H9 (cell line): ENCODE measurements around the gene DIAPH3. TPM values are rescaled to one million over a fixed set of nuclear protein-coding genes. Genes with fewer than 3 reads are reported as not detected.

Experiments used
- DNase-seq: peaks from one replicate; pipeline ENCODE4 v3.0.0-alpha.2; 2017
- H2AFZ ChIP-seq: one replicate; pipeline ENCODE4 v1.6.1; 2013; ENCODE audit warnings: mild to moderate bottlenecking, low read length, control low read depth, moderate library complexity
- H2AK5ac ChIP-seq: 2 replicates; pipeline ENCODE4 v1.6.1; 2013; ENCODE audit warnings: low read length, control low read depth, mixed read lengths; ENCODE audit not compliant: insufficient read length
- H2BK120ac ChIP-seq: one replicate; pipeline ENCODE4 v1.6.1; 2013; ENCODE audit warnings: low read depth, mild to moderate bottlenecking, low read length, control low read depth, inconsistent platforms; ENCODE audit not compliant: poor library complexity, severe bottlenecking
- H2BK12ac ChIP-seq: 2 replicates; pipeline ENCODE4 v1.6.1; 2013; ENCODE audit warnings: low read length, control low read depth, mixed read lengths, low read depth; ENCODE audit not compliant: insufficient read length
- H2BK15ac ChIP-seq: 2 replicates; pipeline ENCODE4 v1.6.1; 2013; ENCODE audit warnings: low read depth, low read length, control low read depth
- H2BK20ac ChIP-seq: one replicate; pipeline ENCODE4 v1.6.1; 2013; ENCODE audit warnings: low read depth, mild to moderate bottlenecking, low read length, control low read depth, inconsistent platforms; ENCODE audit not compliant: poor library complexity, severe bottlenecking
- H2BK5ac ChIP-seq: 2 replicates; pipeline ENCODE4 v1.6.1; 2013; ENCODE audit warnings: low read length, control low read depth, mixed read lengths; ENCODE audit not compliant: insufficient read length
- H3K14ac ChIP-seq: 2 replicates; pipeline ENCODE4 v1.6.1; 2013; ENCODE audit warnings: low read length, control low read depth; ENCODE audit not compliant: insufficient read depth
- H3K18ac ChIP-seq: 2 replicates; pipeline ENCODE4 v1.6.1; 2013; ENCODE audit warnings: low read depth, mild to moderate bottlenecking, mixed read lengths, low read length, control low read depth; ENCODE audit not compliant: insufficient read length
- H3K23ac ChIP-seq: 2 replicates; pipeline ENCODE4 v1.6.1; 2013; ENCODE audit warnings: low read length, control low read depth, mixed read lengths, low read depth; ENCODE audit not compliant: insufficient read length
- H3K23me2 ChIP-seq: 2 replicates; pipeline ENCODE4 v1.6.1; 2013; ENCODE audit warnings: low read depth, mild to moderate bottlenecking, mixed read lengths, low read length, control low read depth; ENCODE audit not compliant: insufficient read length, poor library complexity, severe bottlenecking
- H3K27ac ChIP-seq: 2 replicates; pipeline ENCODE4 v1.5.1; 2013; ENCODE audit warnings: low read length, control low read depth, mixed read lengths, low read depth; ENCODE audit not compliant: insufficient read length
- H3K27me3 ChIP-seq: 2 replicates; pipeline ENCODE4 v1.6.1; 2013; ENCODE audit warnings: low read length, control low read depth, inconsistent platforms; ENCODE audit not compliant: insufficient read depth
- H3K4ac ChIP-seq: 2 replicates; pipeline ENCODE4 v1.6.1; 2013; ENCODE audit warnings: low read depth, mild to moderate bottlenecking, control low read depth, inconsistent platforms, low read length, moderate library complexity
- H3K4me1 ChIP-seq: 2 replicates; pipeline ENCODE4 v1.6.1; 2013; ENCODE audit warnings: low read length, control low read depth, inconsistent platforms; ENCODE audit not compliant: insufficient read depth
- H3K4me2 ChIP-seq: 2 replicates; pipeline ENCODE4 v1.6.1; 2013; ENCODE audit warnings: low read length, control low read depth, mixed read lengths; ENCODE audit not compliant: insufficient read length, insufficient read depth
- H3K56ac ChIP-seq: 2 replicates; pipeline ENCODE4 v1.6.1; 2013; ENCODE audit warnings: low read depth, mild to moderate bottlenecking, mixed read lengths, low read length, control low read depth; ENCODE audit not compliant: insufficient read length
- H3K79me1 ChIP-seq: 2 replicates; pipeline ENCODE4 v1.6.1; 2013; ENCODE audit warnings: low read depth, mild to moderate bottlenecking, moderate library complexity, low read length, control low read depth, inconsistent platforms; ENCODE audit not compliant: insufficient read depth, poor library complexity, severe bottlenecking
- H3K79me2 ChIP-seq: 2 replicates; pipeline ENCODE4 v1.6.1; 2013; ENCODE audit warnings: low read length, control low read depth, inconsistent platforms; ENCODE audit not compliant: insufficient read depth
- H3K9ac ChIP-seq: 2 replicates; pipeline ENCODE4 v1.6.1; 2013; ENCODE audit warnings: low read length, control low read depth, mixed read lengths; ENCODE audit not compliant: insufficient read length; ENCODE audit errors: extremely low read depth
- H3K9me3 ChIP-seq: one replicate; pipeline ENCODE4 v1.6.1; 2013; ENCODE audit warnings: low read depth, low read length, inconsistent platforms; ENCODE audit not compliant: control insufficient read depth
- H3T11ph ChIP-seq: one replicate; pipeline ENCODE4 v1.6.1; 2013; ENCODE audit warnings: mild to moderate bottlenecking, low read length, control low read depth, inconsistent platforms
- H4K20me1 ChIP-seq: one replicate; pipeline ENCODE4 v1.6.1; 2013; ENCODE audit not compliant: control insufficient read depth, insufficient read length, insufficient read depth
- H4K5ac ChIP-seq: 2 replicates; pipeline ENCODE4 v1.6.1; 2013; ENCODE audit warnings: low read depth, mild to moderate bottlenecking, mixed read lengths, low read length, control low read depth; ENCODE audit not compliant: insufficient read length
- H4K8ac ChIP-seq: replicated peaks from 2 replicates; pipeline ENCODE4 v1.6.1; 2013; ENCODE audit warnings: low read length, control low read depth, mixed read lengths, low read depth; ENCODE audit not compliant: insufficient read length
- H4K91ac ChIP-seq: 2 replicates; pipeline ENCODE4 v1.6.1; 2013; ENCODE audit warnings: low read depth, mild to moderate bottlenecking, moderate library complexity, mixed read lengths, low read length, control low read depth; ENCODE audit not compliant: insufficient read length
- H3K27ac Mint-ChIP-seq, 3 experiments: 2 replicates in 2 of 3; 3 replicates in 1 of 3; pipeline ENCODE4 v1.8.0; 2020 to 2021; ENCODE audit warnings: mixed read lengths in 3 of 3, mild to moderate bottlenecking in 1 of 3, moderate library complexity in 1 of 3
- H3K27me3 Mint-ChIP-seq: 2 replicates; pipeline ENCODE4 v1.8.0; 2021; ENCODE audit warnings: low read depth, mild to moderate bottlenecking, moderate library complexity, mixed read lengths
- H3K36me3 Mint-ChIP-seq, 3 experiments: 2 replicates in 2 of 3; 3 replicates in 1 of 3; pipeline ENCODE4 v1.8.0; 2020 to 2021; ENCODE audit warnings: low read depth in 3 of 3, mixed read lengths in 3 of 3; ENCODE audit not compliant: insufficient read depth in 1 of 3
- H3K4me1 Mint-ChIP-seq, 2 experiments: 2 replicates each; pipeline ENCODE4 v1.8.0; 2020; ENCODE audit warnings: mixed read lengths in 2 of 2
- H3K4me3 Mint-ChIP-seq, 2 experiments: 2 replicates in 1 of 2; 3 replicates in 1 of 2; pipeline ENCODE4 v1.8.0; 2020 to 2021; ENCODE audit warnings: mild to moderate bottlenecking in 2 of 2, mixed read lengths in 2 of 2, moderate library complexity in 1 of 2
- H3K9me3 Mint-ChIP-seq, 2 experiments: 2 replicates in 1 of 2; 3 replicates in 1 of 2; pipeline ENCODE4 v1.8.0; 2020; ENCODE audit warnings: mild to moderate bottlenecking in 2 of 2, mixed read lengths in 2 of 2, moderate library complexity in 1 of 2
- CTCF ChIP-seq: fragments of 200-600 bp; sonication (generic); conservative IDR thresholded peaks from 3 replicates; pipeline ENCODE4 v1.8.0; 2021; ENCODE audit warnings: antibody characterized with exemption, mild to moderate bottlenecking
- WGBS: extraction: QIAGEN DNeasy Blood & Tissue Kit; methylation state at CpG from one replicate; pipeline ENCODE4 v1.1.7; 2013; ENCODE audit warnings: missing lambda C conversion rate, low lambda C conversion rate, mixed read lengths; ENCODE audit not compliant: insufficient read length; ENCODE audit errors: extremely low coverage; 5-methylcytosine and 5-hydroxymethylcytosine counted together
- total RNA-seq: library from RNA; stranded (reverse); gene quantifications from 2 replicates; pipeline ENCODE4 v1.2.1, GENCODE V29; 2021

Gene DIAPH3
- total RNA-seq, 1 experiment from 2014 or later, result 23.1 TPM

GRCh38 chr13:59734393-59734792 is 429.3 kb downstream of the DIAPH3 start:
- Histone ChIP-seq H4K20me1 (no peaks in the 10 kb centered on the region), H3K56ac (no peak overlapping the region), H2BK5ac (no peak overlapping the region), H4K8ac (no peak overlapping the region), H3K18ac (no peak overlapping the region), H3K79me2 (no peaks in the 10 kb centered on the region), H4K5ac (no peak overlapping the region), H2BK12ac (no peak overlapping the region), H3K4ac (no peak overlapping the region), H3K27me3 (no peaks in the 10 kb centered on the region), H2BK15ac (no peak overlapping the region), H3K4me2 (no peak overlapping the region), H3K9me3 (no peaks in the 10 kb centered on the region), H3T11ph (no peak overlapping the region), H3K4me1 (no peaks in the 10 kb centered on the region), H2BK20ac (no peak overlapping the region), H2AFZ (no peak overlapping the region), H2BK120ac (no peak overlapping the region), H3K14ac (no peak overlapping the region), H4K91ac (no peak overlapping the region), H3K79me1 (no peaks in the 10 kb centered on the region), H2AK5ac (no peak overlapping the region), H3K9ac (no peak overlapping the region), H3K23ac (no peak overlapping the region), H3K27ac (no peak overlapping the region), H3K23me2 (no peaks in the 10 kb centered on the region)
- H3K36me3 Mint-ChIP-seq, result no peaks in the 10 kb centered on the region
- no peaks in the 10 kb centered on the region for H3K27me3 Mint-ChIP-seq
- no peak for TF ChIP-seq CTCF
- H3K9me3 Mint-ChIP-seq, result no peaks in the 10 kb centered on the region
- H3K4me1 Mint-ChIP-seq, result peaks cover 0 to under 1% of the 10 kb centered on the region in 2 experiments; a peak in 2 of 4 replicates
- no peak for DNase-seq
- WGBS, result no CpG with 5 or more reads among the region's 6 CpGs
- H3K4me3 Mint-ChIP-seq, result no peak overlapping the region
- H3K27ac Mint-ChIP-seq, result 0 out of 7 replicates have a peak overlapping the region, but pooled peaks of 1 of the 3 experiments have one; percentile 11
